Duodenal mucosa (tissue), 2 donors: Measurements from ENCODE around the gene PCNA.

Experiments used
- H3K27ac ChIP-seq: one replicate; pipeline ENCODE4 v1.7.0; 2013; ENCODE audit warnings: low read depth, low read length
- H3K27me3 ChIP-seq, 2 donors: one replicate each; pipeline ENCODE4 v1.7.0; 2013; ENCODE audit warnings: low read length in 2 of 2, control low read depth in 1 of 2; ENCODE audit not compliant: insufficient read depth in 2 of 2, control insufficient read depth in 1 of 2
- H3K36me3 ChIP-seq, 2 donors: one replicate each; pipeline ENCODE4 v1.7.0; 2013; ENCODE audit warnings: low read length in 2 of 2, control low read depth in 1 of 2; ENCODE audit not compliant: insufficient read depth in 2 of 2, control insufficient read depth in 1 of 2
- H3K4me1 ChIP-seq, 2 donors: one replicate each; pipeline ENCODE4 v1.7.0; 2013; ENCODE audit warnings: low read length in 2 of 2, control low read depth in 1 of 2; ENCODE audit not compliant: insufficient read depth in 2 of 2, control insufficient read depth in 1 of 2
- H3K4me3 ChIP-seq, 2 donors: one replicate each; pipeline ENCODE4 v1.7.0; 2013; ENCODE audit warnings: low read length in 2 of 2, low read depth in 1 of 2
- H3K9ac ChIP-seq, 2 donors: one replicate each; pipeline ENCODE4 v1.7.0; 2013; ENCODE audit warnings: low read length in 2 of 2, low read depth in 1 of 2
- H3K9me3 ChIP-seq, 2 donors: one replicate each; pipeline ENCODE4 v1.7.0; 2013; ENCODE audit warnings: low read length in 2 of 2, control low read depth in 1 of 2; ENCODE audit not compliant: control insufficient read depth in 1 of 2

Gene PCNA

GRCh38 chr20:5153612-5154542, 34.1 kb upstream of the PCNA start:
- H3K4me3 ChIP-seq: no peak overlapping the region
- no peaks in the 10 kb centered on the region for H3K9me3 ChIP-seq
- H3K4me1 ChIP-seq: peaks cover 20 to 26% of the 10 kb centered on the region in 2 donors
- H3K27ac ChIP-seq: no peak overlapping the region
- no peak overlapping the region for H3K9ac ChIP-seq
- no peaks in the 10 kb centered on the region for H3K27me3 ChIP-seq
- H3K36me3 ChIP-seq: no peaks in the 10 kb centered on the region

- Histone ChIP-seq H3K4me3 (no peak overlapping the region), H3K4me1 (peaks cover 20 to 26% of the 10 kb centered on the region in 2 donors)
These were observed 33.4 kb upstream of the PCNA start for GRCh38 chr20:5153152-5153467.

GRCh38 chr20:5150226-5151076, 30.7 kb upstream of the PCNA start:
- H3K9me3 ChIP-seq: no peaks in the 10 kb centered on the region
- no peak overlapping the region for H3K9ac ChIP-seq
- peaks cover 26 to 28% of the 10 kb centered on the region in 2 donors for H3K4me1 ChIP-seq
- no peaks in the 10 kb centered on the region for H3K36me3 ChIP-seq
- H3K27ac ChIP-seq: no peak overlapping the region
- H3K27me3 ChIP-seq: no peaks in the 10 kb centered on the region
- H3K4me3 ChIP-seq: peak overlapping the region in 1 of 2 donors; percentile 13

More at GRCh38 chr20:5153152-5153467, 33.4 kb upstream of the PCNA start:
- Histone ChIP-seq H3K9ac (no peak overlapping the region), H3K9me3 (no peaks in the 10 kb centered on the region), H3K36me3 (no peaks in the 10 kb centered on the region), H3K27me3 (no peaks in the 10 kb centered on the region), H3K27ac (no peak overlapping the region)

GRCh38 chr20:5149892-5150225, 30.1 kb upstream of the PCNA start:
- Histone ChIP-seq H3K4me3 (peak overlapping the region in 1 of 2 donors; percentile 13), H3K36me3 (no peaks in the 10 kb centered on the region), H3K4me1 (peaks cover 27 to 30% of the 10 kb centered on the region in 2 donors), H3K9me3 (no peaks in the 10 kb centered on the region), H3K27me3 (no peaks in the 10 kb centered on the region), H3K9ac (no peak overlapping the region), H3K27ac (no peak overlapping the region)

DNA sequence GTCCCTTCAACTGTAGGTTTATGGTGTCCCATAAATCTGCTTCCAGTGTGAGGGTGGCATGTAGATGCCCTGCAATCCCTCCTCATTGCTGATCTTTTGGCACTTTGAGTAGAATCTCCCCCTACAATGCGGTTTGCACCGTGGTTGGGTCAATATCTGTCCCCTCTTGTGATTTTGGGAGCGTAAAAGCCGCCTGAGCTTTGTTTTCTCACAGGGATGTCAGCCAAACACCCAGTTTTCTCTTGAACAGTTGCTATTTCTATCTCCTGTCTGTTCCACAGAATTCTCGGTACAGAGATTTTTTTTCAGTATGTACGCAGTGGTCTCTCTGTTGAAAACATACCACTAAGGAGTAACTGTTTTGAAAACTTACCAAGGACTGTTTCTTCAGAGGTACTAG, 28.8 kb upstream of the PCNA start:
- no peak overlapping the region for H3K27ac ChIP-seq
- H3K9me3 ChIP-seq: no peaks in the 10 kb centered on the region
- H3K4me1 ChIP-seq: peaks cover 26 to 27% of the 10 kb centered on the region in 2 donors
- no peak overlapping the region for H3K4me3 ChIP-seq
- no peaks in the 10 kb centered on the region for H3K36me3 ChIP-seq
- H3K27me3 ChIP-seq: no peaks in the 10 kb centered on the region
- no peak overlapping the region for H3K9ac ChIP-seq

GRCh38 chr20:5146871-5147592, 27.3 kb upstream of the PCNA start:
- Histone ChIP-seq H3K9me3 (no peaks in the 10 kb centered on the region), H3K27ac (no peak overlapping the region), H3K9ac (no peak overlapping the region), H3K4me1 (peaks cover 16 to 17% of the 10 kb centered on the region in 2 donors), H3K4me3 (no peak overlapping the region), H3K36me3 (no peaks in the 10 kb centered on the region), H3K27me3 (no peaks in the 10 kb centered on the region)

DNA sequence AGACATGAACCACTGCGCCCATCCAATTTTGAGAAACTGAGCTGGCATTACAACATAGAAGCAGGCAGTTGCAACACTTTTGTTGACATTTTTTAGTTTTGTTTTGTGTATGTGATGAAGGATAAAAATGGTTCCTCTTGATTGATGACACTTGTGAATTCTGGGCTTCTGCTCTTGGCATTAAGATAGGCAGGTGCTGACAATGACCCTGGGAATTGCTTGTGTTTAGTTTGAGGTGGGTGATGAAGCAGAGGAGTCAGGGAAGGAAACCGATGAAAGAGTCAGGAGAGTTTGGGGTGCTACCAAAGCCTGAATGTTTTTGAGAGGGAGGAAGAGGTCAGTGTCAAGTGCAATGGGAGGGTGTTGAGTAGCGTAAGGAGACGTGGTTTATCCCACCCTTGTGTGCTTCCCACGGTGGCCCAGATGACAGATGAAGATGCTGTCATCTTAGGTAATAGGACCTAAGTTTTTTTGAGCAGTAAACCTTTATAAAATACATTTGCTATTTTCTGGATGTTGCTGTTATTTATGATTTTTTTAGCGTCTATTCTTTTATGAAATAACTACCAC, 26.4 kb upstream of the PCNA start:
- Histone ChIP-seq H3K4me3 (no peak overlapping the region), H3K36me3 (no peaks in the 10 kb centered on the region), H3K4me1 (peaks cover 16 to 17% of the 10 kb centered on the region in 2 donors), H3K9ac (no peak overlapping the region), H3K27me3 (no peaks in the 10 kb centered on the region), H3K27ac (no peak overlapping the region), H3K9me3 (no peaks in the 10 kb centered on the region)

DNA sequence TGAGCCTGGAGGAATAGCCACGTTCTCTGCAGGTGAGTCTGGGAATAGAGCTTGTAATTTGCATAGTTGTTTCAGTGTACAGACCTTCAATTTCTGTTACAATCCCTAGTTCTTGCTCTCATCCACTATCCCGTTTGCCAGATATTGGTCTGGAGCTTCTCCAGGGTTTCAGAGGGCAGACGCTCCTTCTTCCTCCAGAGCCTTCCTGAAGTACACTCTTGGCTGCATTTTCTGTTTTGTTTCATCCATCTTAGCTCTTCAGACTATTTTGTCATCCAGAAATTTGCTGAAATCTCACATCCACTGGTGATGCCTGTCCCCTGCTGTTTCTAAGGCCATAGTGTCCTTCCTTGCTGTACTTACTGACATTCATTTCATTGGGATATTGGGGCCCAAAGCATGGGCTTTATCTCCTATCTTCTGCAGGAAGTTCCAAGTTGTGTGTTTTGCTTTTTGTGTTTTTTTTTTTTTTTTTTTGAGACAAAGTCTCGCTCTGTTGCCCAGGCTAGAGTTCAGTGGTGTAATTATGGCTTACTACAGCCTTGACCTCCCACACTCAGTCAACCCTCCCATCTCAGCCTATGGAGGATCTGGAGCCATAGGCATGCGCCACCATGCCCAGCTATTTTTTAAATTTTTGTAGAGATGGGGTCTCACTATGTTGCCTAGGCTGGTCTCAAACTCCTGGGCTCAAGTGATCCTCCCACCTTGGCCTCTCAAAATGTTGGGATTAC, 25.8 kb upstream of the PCNA start:
- H3K36me3 ChIP-seq: no peaks in the 10 kb centered on the region
- no peak overlapping the region for H3K9ac ChIP-seq
- peaks cover 11 to 13% of the 10 kb centered on the region in 2 donors for H3K4me1 ChIP-seq
- no peaks in the 10 kb centered on the region for H3K27me3 ChIP-seq
- H3K4me3 ChIP-seq: no peak overlapping the region
- H3K9me3 ChIP-seq: no peaks in the 10 kb centered on the region
- no peak overlapping the region for H3K27ac ChIP-seq

- no peak overlapping the region for H3K4me3 ChIP-seq
- no peak overlapping the region for H3K9ac ChIP-seq
- no peak overlapping the region for H3K27ac ChIP-seq
- no peaks in the 10 kb centered on the region for H3K36me3 ChIP-seq
- H3K27me3 ChIP-seq: no peaks in the 10 kb centered on the region
- peaks cover 7 to 9% of the 10 kb centered on the region in 2 donors for H3K4me1 ChIP-seq
- no peaks in the 10 kb centered on the region for H3K9me3 ChIP-seq
These were observed 24.1 kb upstream of the PCNA start for GRCh38 chr20:5143851-5144250.
